HEK293 (cell line): Measurements from ENCODE around the gene ERCC3.
A peak's percentile ranks its signal among the peaks of the same experiment; 100 is the strongest.
"Not testable (repeated sequence)": the region's sequence is repeated elsewhere in the genome, so short reads cannot be mapped to it uniquely, and the experiment has no call there.

Experiments used
- CTCF ChIA-PET: fragments of 350-600 bp; formaldehyde crosslinking; extraction: SDS; loops from one replicate; lab custom pipeline; 2021; ENCODE audit warnings: antibody characterized with exemption; lab: Yijun Ruan, JAX
- POLR2A ChIA-PET: fragments of 300-600 bp; formaldehyde crosslinking; extraction: SDS; loops from one replicate; lab custom pipeline; 2020; ENCODE audit warnings: antibody characterized with exemption, inconsistent platforms; lab: Yijun Ruan, JAX
- H3K27ac ChIP-seq: fragments of 200-500 bp; sonication (Bioruptor generic); 2 replicates; pipeline ENCODE4 v1.5.1; 2014; ENCODE audit warnings: low read depth, low read length, control low read depth, inconsistent platforms; ENCODE audit errors: extremely low read depth
- H3K36me3 ChIP-seq, 2 experiments: fragments of 200-500 bp in 1 of 2; sonication (Bioruptor generic) in 1 of 2; 1 replicate in 1 of 2; 2 replicates in 1 of 2; pipeline ENCODE4 v1.5.1; 2014 to 2017; ENCODE audit warnings: inconsistent platforms in 2 of 2, low read length in 2 of 2; ENCODE audit not compliant: control insufficient read depth in 2 of 2, insufficient read depth in 1 of 2
- H3K4me1 ChIP-seq: fragments of 200-500 bp; sonication (Bioruptor generic); 2 replicates; pipeline ENCODE4 v1.5.1; 2014; ENCODE audit warnings: mild to moderate bottlenecking, low read length, inconsistent platforms; ENCODE audit not compliant: control insufficient read depth, insufficient read depth
- H3K4me3 ChIP-seq: 2 replicates; pipeline ENCODE4 v1.5.1; 2011; ENCODE audit warnings: low read depth, mild to moderate bottlenecking, control low read depth, low read length, moderate library complexity
- H3K9me3 ChIP-seq: fragments of 200-500 bp; sonication (Bioruptor generic); 2 replicates; pipeline ENCODE4 v1.5.1; 2014; ENCODE audit warnings: low read depth, low read length, inconsistent platforms; ENCODE audit not compliant: control insufficient read depth, insufficient read depth
- BCL11B ChIP-seq: fragments of 450-650 bp; formaldehyde crosslinking; IDR thresholded peaks from 2 replicates; pipeline ENCODE4 v1.5.1; 2016; ENCODE audit warnings: low read depth, missing biosample characterization, missing genetic modification characterization
- MYNN ChIP-seq: fragments of 450-650 bp; formaldehyde crosslinking; IDR thresholded peaks from 2 replicates; pipeline ENCODE4 v1.5.1; 2016; ENCODE audit warnings: missing biosample characterization, missing genetic modification characterization, borderline replicate concordance
- PBX3 ChIP-seq: sonication (generic); formaldehyde crosslinking; IDR thresholded peaks from 2 replicates; pipeline ENCODE4 v1.8.1; 2022; ENCODE audit warnings: mild to moderate bottlenecking, moderate library complexity, missing genetic modification reagents
- SP7 ChIP-seq: fragments of 450-650 bp; formaldehyde crosslinking; IDR thresholded peaks from 2 replicates; pipeline ENCODE4 v1.5.1; 2016; ENCODE audit warnings: missing biosample characterization, missing genetic modification characterization
- WT1 ChIP-seq: fragments of 450-650 bp; formaldehyde crosslinking; IDR thresholded peaks from 2 replicates; pipeline ENCODE4 v1.5.1; 2016; ENCODE audit warnings: missing biosample characterization, missing genetic modification characterization
- ZBTB20 ChIP-seq: fragments of 450-650 bp; formaldehyde crosslinking; IDR thresholded peaks from 2 replicates; pipeline ENCODE4 v1.5.1; 2016; ENCODE audit warnings: missing biosample characterization, missing genetic modification characterization
- ZEB2 ChIP-seq: fragments of 450-650 bp; formaldehyde crosslinking; IDR thresholded peaks from 2 replicates; pipeline ENCODE4 v1.5.1; 2016; ENCODE audit warnings: missing biosample characterization, missing genetic modification characterization
- ZIC2 ChIP-seq: fragments of 450-650 bp; formaldehyde crosslinking; IDR thresholded peaks from 2 replicates; pipeline ENCODE4 v1.5.1; 2016; ENCODE audit warnings: missing biosample characterization, missing genetic modification characterization
- ZNF16 ChIP-seq: fragments of 450-650 bp; formaldehyde crosslinking; IDR thresholded peaks from 2 replicates; pipeline ENCODE4 v1.5.1; 2016; ENCODE audit warnings: low read depth, missing biosample characterization, missing genetic modification characterization
- ZNF19 ChIP-seq: fragments of 450-650 bp; formaldehyde crosslinking; IDR thresholded peaks from 2 replicates; pipeline ENCODE4; 2016; ENCODE audit warnings: missing biosample characterization, missing genetic modification characterization, low read depth
- ZNF335 ChIP-seq: fragments of 450-650 bp; formaldehyde crosslinking; conservative IDR thresholded peaks from 2 replicates; pipeline ENCODE4 v1.5.1; 2016; ENCODE audit warnings: missing biosample characterization, missing genetic modification characterization
- ZNF366 ChIP-seq: fragments of 450-650 bp; formaldehyde crosslinking; conservative IDR thresholded peaks from 2 replicates; pipeline ENCODE4 v1.5.1; 2016; ENCODE audit warnings: missing biosample characterization, missing genetic modification characterization
- ZNF394 ChIP-seq: fragments of 450-650 bp; formaldehyde crosslinking; IDR thresholded peaks from 2 replicates; pipeline ENCODE4 v1.5.1; 2016; ENCODE audit warnings: missing biosample characterization, missing genetic modification characterization, mild to moderate bottlenecking, moderate library complexity, borderline replicate concordance
- ZNF488 ChIP-seq: fragments of 450-650 bp; formaldehyde crosslinking; IDR thresholded peaks from 2 replicates; pipeline ENCODE4 v1.5.1; 2016; ENCODE audit warnings: missing biosample characterization, missing genetic modification characterization
- ZNF501 ChIP-seq: fragments of 450-650 bp; formaldehyde crosslinking; IDR thresholded peaks from 2 replicates; pipeline ENCODE4 v1.5.1; 2016; ENCODE audit warnings: missing biosample characterization, missing genetic modification characterization
- ZNF558 ChIP-seq: fragments of 450-650 bp; formaldehyde crosslinking; IDR thresholded peaks from 2 replicates; pipeline ENCODE4 v1.5.1; 2016; ENCODE audit warnings: missing biosample characterization, missing genetic modification characterization
- ZNF629 ChIP-seq: fragments of 450-650 bp; formaldehyde crosslinking; IDR thresholded peaks from 2 replicates; pipeline ENCODE4 v1.5.1; 2017; ENCODE audit warnings: missing biosample characterization, missing genetic modification characterization
- ZNF707 ChIP-seq: fragments of 450-650 bp; formaldehyde crosslinking; IDR thresholded peaks from 2 replicates; pipeline ENCODE4 v1.5.1; 2016; ENCODE audit warnings: missing biosample characterization, missing genetic modification characterization
- ZXDB ChIP-seq: fragments of 450-650 bp; formaldehyde crosslinking; IDR thresholded peaks from 2 replicates; pipeline ENCODE4 v1.5.1; 2016; ENCODE audit warnings: missing biosample characterization, missing genetic modification characterization
- TF ChIP-seq, protein P1 (sequence below): fragments of 450-650 bp; formaldehyde crosslinking; IDR thresholded peaks from 2 replicates; pipeline ENCODE4 v1.5.1; 2016; ENCODE audit warnings: missing biosample characterization, missing genetic modification characterization
- TF ChIP-seq, protein P2 (sequence below): fragments of 450-650 bp; formaldehyde crosslinking; IDR thresholded peaks from 2 replicates; pipeline ENCODE4 v1.5.1; 2017; ENCODE audit warnings: missing biosample characterization, mild to moderate bottlenecking, missing genetic modification characterization, moderate library complexity
- TF ChIP-seq, protein P3 (sequence below): fragments of 450-650 bp; formaldehyde crosslinking; IDR thresholded peaks from 2 replicates; pipeline ENCODE4 v1.5.1; 2016; ENCODE audit warnings: missing biosample characterization, missing genetic modification characterization

ERCC3 gene

DNA sequence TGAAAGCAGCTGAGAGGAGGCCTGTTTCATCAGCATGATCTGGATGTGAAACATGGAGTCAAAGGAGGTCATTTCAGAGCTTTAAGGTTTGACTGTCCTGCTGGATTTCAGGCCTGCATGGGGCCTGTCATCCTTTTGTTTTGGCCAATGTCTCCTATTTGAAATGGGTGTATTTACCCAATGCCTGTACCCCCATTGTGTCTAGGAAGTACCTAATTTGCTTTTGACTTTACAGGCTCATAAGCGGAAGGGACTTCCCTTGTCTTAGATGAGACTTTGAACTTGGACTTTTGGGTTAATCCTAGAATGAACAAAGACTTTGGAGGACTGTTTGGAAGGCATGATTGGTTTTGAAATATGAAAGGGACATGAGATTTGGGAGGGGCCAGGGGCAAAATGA is 54.5 kb downstream of the ERCC3 start (continued):
- no peak for TF ChIP-seq ZNF394 (tag by site-specific recombination)
- TF ChIP-seq, protein P1, sequence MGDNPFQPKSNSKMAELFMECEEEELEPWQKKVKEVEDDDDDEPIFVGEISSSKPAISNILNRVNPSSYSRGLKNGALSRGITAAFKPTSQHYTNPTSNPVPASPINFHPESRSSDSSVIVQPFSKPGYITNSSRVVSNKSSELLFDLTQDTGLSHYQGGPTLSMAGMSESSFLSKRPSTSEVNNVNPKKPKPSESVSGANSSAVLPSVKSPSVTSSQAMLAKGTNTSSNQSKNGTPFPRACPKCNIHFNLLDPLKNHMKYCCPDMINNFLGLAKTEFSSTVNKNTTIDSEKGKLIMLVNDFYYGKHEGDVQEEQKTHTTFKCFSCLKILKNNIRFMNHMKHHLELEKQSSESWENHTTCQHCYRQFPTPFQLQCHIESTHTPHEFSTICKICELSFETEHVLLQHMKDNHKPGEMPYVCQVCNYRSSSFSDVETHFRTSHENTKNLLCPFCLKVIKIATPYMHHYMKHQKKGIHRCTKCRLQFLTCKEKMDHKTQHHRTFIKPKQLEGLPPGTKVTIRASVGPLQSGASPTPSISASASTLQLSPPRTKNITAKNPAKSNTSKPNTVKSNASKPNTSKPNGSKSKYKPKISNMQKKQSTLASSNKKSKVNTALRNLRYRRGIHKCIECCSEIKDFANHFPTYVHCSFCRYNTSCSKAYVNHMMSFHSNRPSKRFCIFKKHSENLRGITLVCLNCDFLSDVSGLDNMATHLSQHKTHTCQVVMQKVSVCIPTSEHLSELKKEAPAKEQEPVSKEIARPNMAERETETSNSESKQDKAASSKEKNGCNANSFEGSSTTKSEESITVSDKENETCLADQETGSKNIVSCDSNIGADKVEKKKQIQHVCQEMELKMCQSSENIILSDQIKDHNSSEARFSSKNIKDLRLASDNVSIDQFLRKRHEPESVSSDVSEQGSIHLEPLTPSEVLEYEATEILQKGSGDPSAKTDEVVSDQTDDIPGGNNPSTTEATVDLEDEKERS (tag by site-specific recombination), result no peak
- no peak for TF ChIP-seq ZNF19 (tag by site-specific recombination)
- no peak for TF ChIP-seq ZNF501 (tag by site-specific recombination)
- no peak for TF ChIP-seq ZXDB (tag by site-specific recombination)
- TF ChIP-seq ZNF16, result no peak
- no peak for TF ChIP-seq ZNF488 (tag by site-specific recombination)
- TF ChIP-seq, protein P2, sequence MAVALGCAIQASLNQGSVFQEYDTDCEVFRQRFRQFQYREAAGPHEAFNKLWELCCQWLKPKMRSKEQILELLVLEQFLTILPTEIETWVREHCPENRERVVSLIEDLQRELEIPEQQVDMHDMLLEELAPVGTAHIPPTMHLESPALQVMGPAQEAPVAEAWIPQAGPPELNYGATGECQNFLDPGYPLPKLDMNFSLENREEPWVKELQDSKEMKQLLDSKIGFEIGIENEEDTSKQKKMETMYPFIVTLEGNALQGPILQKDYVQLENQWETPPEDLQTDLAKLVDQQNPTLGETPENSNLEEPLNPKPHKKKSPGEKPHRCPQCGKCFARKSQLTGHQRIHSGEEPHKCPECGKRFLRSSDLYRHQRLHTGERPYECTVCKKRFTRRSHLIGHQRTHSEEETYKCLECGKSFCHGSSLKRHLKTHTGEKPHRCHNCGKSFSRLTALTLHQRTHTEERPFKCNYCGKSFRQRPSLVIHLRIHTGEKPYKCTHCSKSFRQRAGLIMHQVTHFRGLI, result no peak
- TF ChIP-seq, all 188 proteins: peak for 0

GRCh38 chr2:127237768-127238167 is 56.2 kb downstream of the ERCC3 start:
- H3K36me3 ChIP-seq, H3K4me1 ChIP-seq, POLR2A ChIA-PET, H3K27ac ChIP-seq, H3K4me3 ChIP-seq, H3K9me3 ChIP-seq: not testable (repeated sequence)
- CTCF ChIA-PET, result interaction anchor here (0.6 to 1.4 kb wide), 2 partner anchors 10 to 215 kb away, joined by 3 to 4 read pairs; no protein-coding TSS in a partner anchor
- TF ChIP-seq ZNF707, result peak; percentile 70; the same call in 1 of the 2 replicates

DNA sequence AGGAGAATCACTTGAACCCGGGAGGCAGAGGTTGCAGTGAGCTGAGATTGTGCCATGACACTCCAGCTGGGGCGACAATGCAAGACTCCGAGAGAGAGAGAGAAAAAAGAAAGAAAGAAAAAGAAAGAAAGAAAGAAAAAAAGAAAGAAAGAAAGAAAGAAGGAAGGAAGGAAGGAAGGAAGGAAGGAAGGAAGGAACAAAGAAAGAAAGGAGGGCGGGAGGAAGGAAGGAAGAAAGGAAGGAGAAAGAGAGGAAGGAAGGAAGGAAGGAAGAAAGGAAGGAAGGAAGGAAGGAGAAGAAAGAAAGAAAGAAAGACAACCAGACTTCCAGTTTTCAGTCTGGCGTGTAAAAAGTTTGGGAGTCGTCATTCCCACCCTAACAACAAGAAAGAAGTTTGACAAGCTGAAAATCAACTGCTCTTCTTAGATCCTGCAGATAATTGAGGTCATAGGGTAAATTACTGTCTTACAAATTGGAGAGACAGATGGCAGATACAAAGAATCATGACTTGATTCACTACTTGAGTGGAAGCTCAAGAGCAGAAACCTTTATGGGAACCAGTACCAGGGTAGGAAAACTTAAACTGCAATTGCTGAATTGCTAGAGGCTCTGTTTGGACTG is 58.8 kb downstream of the ERCC3 start:
- H3K36me3 ChIP-seq, result no peaks in the 10 kb centered on the region
- TF ChIP-seq ZNF366 (peak; percentile 88), ZBTB20 (tag by site-specific recombination) (no peak), WT1 (tag by site-specific recombination) (no peak)
- TF ChIP-seq, all 188 proteins: peak for 1
- no peaks in the 10 kb centered on the region for H3K4me1 ChIP-seq
- no peak overlapping the region for H3K4me3 ChIP-seq
- H3K27ac ChIP-seq, result no peak overlapping the region
- ChIA-PET POLR2A (interaction anchor here (0.6 kb wide), 1 partner anchor 402 kb away, joined by 5 read pairs; no protein-coding TSS in a partner anchor), CTCF (interaction anchor here (0.6 kb wide), 1 partner anchor 244 kb away, joined by 4 read pairs; no protein-coding TSS in a partner anchor)
- no peaks in the 10 kb centered on the region for H3K9me3 ChIP-seq

- no peak overlapping the region for H3K4me3 ChIP-seq
- POLR2A ChIA-PET, result no interaction called here
- no peak overlapping the region for H3K27ac ChIP-seq
- H3K4me1 ChIP-seq, result no peaks in the 10 kb centered on the region
- H3K9me3 ChIP-seq, result no peaks in the 10 kb centered on the region
- CTCF ChIA-PET, result no interaction called here
- no peaks in the 10 kb centered on the region for H3K36me3 ChIP-seq
- TF ChIP-seq, protein P3, sequence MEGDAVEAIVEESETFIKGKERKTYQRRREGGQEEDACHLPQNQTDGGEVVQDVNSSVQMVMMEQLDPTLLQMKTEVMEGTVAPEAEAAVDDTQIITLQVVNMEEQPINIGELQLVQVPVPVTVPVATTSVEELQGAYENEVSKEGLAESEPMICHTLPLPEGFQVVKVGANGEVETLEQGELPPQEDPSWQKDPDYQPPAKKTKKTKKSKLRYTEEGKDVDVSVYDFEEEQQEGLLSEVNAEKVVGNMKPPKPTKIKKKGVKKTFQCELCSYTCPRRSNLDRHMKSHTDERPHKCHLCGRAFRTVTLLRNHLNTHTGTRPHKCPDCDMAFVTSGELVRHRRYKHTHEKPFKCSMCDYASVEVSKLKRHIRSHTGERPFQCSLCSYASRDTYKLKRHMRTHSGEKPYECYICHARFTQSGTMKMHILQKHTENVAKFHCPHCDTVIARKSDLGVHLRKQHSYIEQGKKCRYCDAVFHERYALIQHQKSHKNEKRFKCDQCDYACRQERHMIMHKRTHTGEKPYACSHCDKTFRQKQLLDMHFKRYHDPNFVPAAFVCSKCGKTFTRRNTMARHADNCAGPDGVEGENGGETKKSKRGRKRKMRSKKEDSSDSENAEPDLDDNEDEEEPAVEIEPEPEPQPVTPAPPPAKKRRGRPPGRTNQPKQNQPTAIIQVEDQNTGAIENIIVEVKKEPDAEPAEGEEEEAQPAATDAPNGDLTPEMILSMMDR, result no peak
- TF ChIP-seq ZEB2 (tag by site-specific recombination) (no peak), ZNF335 (tag by site-specific recombination) (no peak), ZNF558 (tag by site-specific recombination) (no peak), ZIC2 (no peak), ZNF629 (no peak), PBX3 (CRISPR knock-in tag) (no peak), BCL11B (tag by site-specific recombination) (no peak), SP7 (tag by site-specific recombination) (no peak), MYNN (no peak)
These were observed 60.2 kb downstream of the ERCC3 start for GRCh38 chr2:127233710-127234109.
